Fibroblast of lung (primary cell): ENCODE data around the gene FBXW5.

Source experiments
- CTCF ChIP-seq, 2 donors: IDR thresholded peaks in 1 of 2; conservative IDR thresholded peaks in 1 of 2; 1 replicate in 1 of 2; 2 replicates in 1 of 2; pipeline ENCODE4 v1.5.1; 2011 to 2012; ENCODE audit warnings: low read length in 2 of 2, control low read depth in 1 of 2, inconsistent platforms in 1 of 2, low read depth in 1 of 2, mild to moderate bottlenecking in 1 of 2
- EZH2 ChIP-seq: IDR thresholded peaks from 2 replicates; pipeline ENCODE4 v1.5.1; 2012; ENCODE audit warnings: low read length, control low read depth, mild to moderate bottlenecking; ENCODE audit errors: missing control alignments

- TF ChIP-seq CTCF (conservative IDR thresholded peaks at IDR 0.05 in 1 of 2, IDR thresholded peaks at IDR 0.05 in 1 of 2; ENCODE audit: low read depth in 1 of 2, low read length in 2 of 2) (no peak), EZH2 (no peak)
Observed at GRCh38 chr9:136952321-136952850, 7.8 kb upstream of the FBXW5 start.
